ENCODE results near the gene APBA2. TPM values are rescaled to one million over a fixed set of nuclear protein-coding genes. Genes with fewer than 3 reads are reported as not detected.
"Not testable (repeated sequence)": the region's sequence is repeated elsewhere in the genome, so short reads cannot be mapped to it uniquely, and the experiment has no call there.

The APBA2 gene
- total RNA-seq, 1 donor from 2014 or later, result 41.0 TPM

DNA sequence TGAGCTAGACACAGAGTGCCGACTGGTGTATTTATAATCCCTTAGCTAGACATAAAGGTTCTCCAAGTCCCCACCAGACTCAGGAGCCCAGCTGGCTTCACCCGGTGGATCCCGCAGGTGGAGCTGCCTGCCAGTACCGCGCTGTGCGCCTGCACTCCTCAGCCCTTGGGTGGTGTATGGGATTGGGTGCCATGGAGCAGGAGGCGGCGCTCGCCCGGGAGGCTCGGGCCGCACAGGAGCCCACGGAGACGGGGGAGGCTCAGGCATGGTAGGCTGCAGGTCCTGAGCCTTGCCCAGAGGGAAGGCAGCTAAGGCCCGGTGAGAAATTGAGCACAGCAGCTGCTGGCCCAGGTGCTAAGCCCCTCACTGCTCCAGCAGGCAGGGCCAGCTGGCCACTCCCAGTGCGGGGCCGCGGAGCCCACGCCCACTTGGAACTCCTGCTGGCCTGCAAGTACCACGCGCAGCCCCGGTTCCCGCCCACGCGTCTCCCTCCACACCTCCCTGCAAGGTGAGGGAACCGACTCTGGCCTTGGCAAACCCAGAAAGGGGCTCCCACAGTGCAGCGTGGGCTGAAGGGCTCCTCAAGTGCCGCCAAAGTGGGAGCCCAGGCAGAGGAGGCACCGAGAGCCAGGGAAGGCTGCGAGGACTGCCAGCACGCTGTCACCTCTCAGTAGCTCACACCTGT lies 274.1 kb downstream of the APBA2 start:
- H3K4me3 Mint-ChIP-seq (ENCODE audit: low read depth), result no peak overlapping the region
- H3K36me3 Mint-ChIP-seq (ENCODE audit: insufficient read depth), result peaks cover 1% of the 10 kb centered on the region
- H3K9me3 Mint-ChIP-seq (ENCODE audit: low read depth), result peaks cover 16% of the 10 kb centered on the region
- H3K27me3 Mint-ChIP-seq, result no peaks in the 10 kb centered on the region
- no peak for DNase-seq (ENCODE audit: low spot score, unreplicated experiment)
- no peak overlapping the region for H3K27ac Mint-ChIP-seq
- H3K4me1 Mint-ChIP-seq (ENCODE audit: low read depth), result no peaks in the 10 kb centered on the region
- no peak for TF ChIP-seq CTCF (IDR thresholded peaks at IDR 0.05; ENCODE audit: unreplicated experiment)

DNA sequence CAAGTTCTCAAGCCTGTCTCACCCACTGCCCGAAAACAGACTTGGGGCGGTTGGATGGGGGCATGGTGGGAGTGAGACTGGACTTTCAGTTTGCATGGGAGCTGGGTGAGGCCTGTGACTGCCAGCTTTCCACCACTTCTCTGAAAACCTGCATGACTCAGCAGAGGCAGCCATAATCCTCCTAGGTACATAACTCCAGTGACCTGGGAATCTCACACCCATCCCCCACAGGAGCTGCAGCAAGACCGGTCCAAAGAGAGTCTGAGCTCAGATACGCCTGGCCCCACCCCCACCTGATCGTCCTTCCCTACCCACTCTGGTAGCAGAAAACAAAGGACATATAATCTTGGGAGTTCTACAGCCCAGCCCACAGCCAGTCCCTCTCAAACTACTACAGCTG lies 276.6 kb downstream of the APBA2 start:
- Mint-ChIP-seq H3K9me3 (ENCODE audit: low read depth) (peaks cover 19% of the 10 kb centered on the region), H3K4me3 (ENCODE audit: low read depth) (no peak overlapping the region), H3K4me1 (ENCODE audit: low read depth) (peaks cover 3% of the 10 kb centered on the region), H3K36me3 (ENCODE audit: insufficient read depth) (peaks cover 1% of the 10 kb centered on the region), H3K27ac (no peak overlapping the region), H3K27me3 (no peaks in the 10 kb centered on the region)
- no peak for DNase-seq (ENCODE audit: low spot score, unreplicated experiment)
- TF ChIP-seq CTCF (IDR thresholded peaks at IDR 0.05; ENCODE audit: unreplicated experiment), result no peak

DNA sequence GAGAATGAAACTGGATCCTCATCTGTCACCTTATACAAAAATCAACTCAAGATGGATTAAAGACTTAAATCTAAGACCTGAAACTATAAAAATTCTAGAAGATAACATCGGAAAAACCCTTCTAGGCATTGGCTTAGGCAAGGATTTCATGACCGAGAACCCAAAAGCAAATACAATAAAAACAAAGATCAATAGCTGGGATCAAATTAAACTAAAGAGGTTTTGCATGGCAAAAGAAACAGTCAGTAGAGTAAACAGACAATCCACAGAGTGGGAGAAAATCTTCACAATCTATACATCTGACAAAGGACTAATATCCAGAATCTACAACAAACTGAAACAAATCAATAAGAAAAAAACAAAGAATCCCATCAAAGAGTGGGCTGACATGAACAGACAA lies 281.3 kb downstream of the APBA2 start:
- not testable (repeated sequence) for DNase-seq (ENCODE audit: low spot score, unreplicated experiment); H3K36me3 Mint-ChIP-seq (ENCODE audit: insufficient read depth); H3K9me3 Mint-ChIP-seq (ENCODE audit: low read depth); H3K4me3 Mint-ChIP-seq (ENCODE audit: low read depth); H3K4me1 Mint-ChIP-seq (ENCODE audit: low read depth); H3K27me3 Mint-ChIP-seq; H3K27ac Mint-ChIP-seq

Other genes with a start within 250 kb of the APBA2 start
- gene GOLGA8M, start 173.6 kb upstream of the APBA2 start, total RNA-seq, result 0.18 TPM in 1 of 2 replicates, not detected in the other
- gene GOLGA6L7, start 37.3 kb upstream of the APBA2 start, total RNA-seq, result not detected in 2 replicates

All from progenitor cell of endocrine pancreas (in vitro differentiated cells).